Natural killer cell (primary cell): ENCODE results near the gene EEF1A2. TPM values are rescaled to one million over a fixed set of nuclear protein-coding genes. Genes with fewer than 3 reads are reported as not detected.

Source experiments
- ATAC-seq, 3 donors: fragments of 150-1000 bp in 2 of 3; fragments of 200-7000 bp in 1 of 3; cut with Tn5 transposase; 1 replicate in 1 of 3; 2 replicates in 2 of 3; pipeline ENCODE4 v1.10.0; 2021; ENCODE audit warnings: mild to moderate bottlenecking in 2 of 3, moderate library complexity in 2 of 3
- DNase-seq, 2 donors: peaks; one replicate each; pipeline versions ENCODE4 v3.0.0 to v3.0.0-alpha.2; 2013 to 2021; ENCODE audit warnings: mixed read lengths in 1 of 2
- H3K27ac ChIP-seq: one replicate; pipeline ENCODE4 v1.5.1; 2013; ENCODE audit warnings: mild to moderate bottlenecking, low read length
- H3K27me3 ChIP-seq: one replicate; pipeline ENCODE4 v1.6.1; 2013; ENCODE audit warnings: low read length; ENCODE audit not compliant: control insufficient read depth, insufficient read depth
- H3K36me3 ChIP-seq: one replicate; pipeline ENCODE4 v1.6.1; 2013; ENCODE audit warnings: low read length; ENCODE audit not compliant: control insufficient read depth, insufficient read depth
- H3K4me1 ChIP-seq: one replicate; pipeline ENCODE4 v1.6.1; 2013; ENCODE audit warnings: low read length; ENCODE audit not compliant: control insufficient read depth, insufficient read depth
- H3K4me3 ChIP-seq: one replicate; pipeline ENCODE4 v1.5.1; 2013; ENCODE audit warnings: low read length
- H3K9me3 ChIP-seq: one replicate; pipeline ENCODE4 v1.6.1; 2013; ENCODE audit warnings: low read length; ENCODE audit not compliant: control insufficient read depth, insufficient read depth
- H3K27ac Mint-ChIP-seq, 2 donors: one replicate each; pipeline ENCODE4 v1.8.0; 2022; ENCODE audit warnings: mild to moderate bottlenecking in 2 of 2, mixed read lengths in 2 of 2, moderate library complexity in 1 of 2
- H3K27me3 Mint-ChIP-seq, 2 donors: one replicate each; pipeline ENCODE4 v1.8.0; 2022; ENCODE audit warnings: low read depth in 2 of 2, mixed read lengths in 2 of 2
- H3K36me3 Mint-ChIP-seq: one replicate; pipeline ENCODE4 v1.8.0; 2022; ENCODE audit warnings: mixed read lengths
- H3K4me1 Mint-ChIP-seq, 2 donors: one replicate each; pipeline ENCODE4 v1.8.0; 2022; ENCODE audit warnings: mixed read lengths in 2 of 2
- H3K4me3 Mint-ChIP-seq: one replicate; pipeline ENCODE4 v1.8.0; 2022; ENCODE audit warnings: mild to moderate bottlenecking, moderate library complexity, mixed read lengths
- H3K9me3 Mint-ChIP-seq, 2 donors: one replicate each; pipeline ENCODE4 v1.8.0; 2022; ENCODE audit warnings: mixed read lengths in 2 of 2
- CTCF ChIP-seq: fragments of 200-600 bp; IDR thresholded peaks from one replicate; pipeline ENCODE4 v1.8.0; 2022; ENCODE audit warnings: antibody characterized with exemption
- WGBS: methylation state at CpG from one replicate; pipeline ENCODE4 v1.1.7; 2013; ENCODE audit warnings: missing lambda C conversion rate; ENCODE audit not compliant: insufficient coverage; 5-methylcytosine and 5-hydroxymethylcytosine counted together
- intact Hi-C: fragments of 100-400 bp; cut with micrococcal nuclease; formaldehyde crosslinking; loops from one replicate; pipeline ENCODE4 v1.14.2; 2022
- total RNA-seq, 4 donors: library from RNA; stranded (reverse); fragments of 120-200 nt in 1 of 4; gene quantifications; one replicate each; pipeline versions ENCODE4 v1.2.3 to v1.2.4, GENCODE V29; 2013 to 2022

The EEF1A2 gene
- total RNA-seq, 3 donors from 2014 or later (not counting 1 experiment from before 2014, with no cell fraction given), result 0.14 to 0.86 (median 0.35) TPM

- intact Hi-C loops, result no loop called here
- H3K9me3 Mint-ChIP-seq, result no peaks in the 10 kb centered on the region
These were observed 46.2 kb upstream of the EEF1A2 start for GRCh38 chr20:63544958-63545516.

DNA sequence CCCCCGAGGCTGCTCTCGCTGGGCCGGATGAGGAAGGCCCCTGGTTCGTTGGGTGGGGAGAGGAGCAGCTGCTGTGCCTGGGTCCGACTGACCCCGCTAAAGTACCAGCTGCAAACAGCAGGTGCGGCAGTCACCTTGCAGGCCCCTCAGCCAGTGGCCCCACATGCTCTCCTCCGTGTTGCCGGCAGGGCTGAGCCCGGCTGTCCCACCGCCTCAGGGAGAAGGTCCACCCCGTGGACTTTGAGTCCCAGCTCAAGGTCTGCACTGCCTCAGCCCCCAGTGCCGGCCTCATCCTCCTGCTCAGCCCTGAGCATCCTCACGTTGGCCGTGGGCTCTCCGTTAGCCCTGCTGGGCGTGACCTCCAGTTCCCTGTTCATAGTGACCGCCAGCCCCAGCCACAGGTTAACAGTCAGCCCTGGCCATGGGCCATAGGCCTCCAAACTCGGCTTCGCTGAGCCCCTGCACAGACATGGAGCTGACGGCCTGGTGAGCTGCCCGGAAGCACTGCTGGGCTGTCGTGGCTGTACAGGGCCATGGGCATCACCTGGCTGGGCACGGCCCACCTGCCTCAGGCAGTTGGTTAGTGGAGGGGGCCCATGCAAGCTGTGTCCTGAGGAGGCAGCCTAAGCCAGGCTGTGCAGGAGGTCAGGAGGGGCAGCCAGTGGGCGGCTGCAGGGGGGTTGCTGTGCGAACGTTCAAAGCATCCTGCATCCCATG, 45.5 kb upstream of the EEF1A2 start:
- no peak overlapping the region for H3K4me3 Mint-ChIP-seq
- H3K4me1 Mint-ChIP-seq, result peaks cover 0 to 2% of the 10 kb centered on the region in 2 donors
- H3K27ac ChIP-seq, result no peak overlapping the region
- no peaks in the 10 kb centered on the region for H3K36me3 Mint-ChIP-seq
- H3K4me3 ChIP-seq, result no peak overlapping the region
- H3K9me3 Mint-ChIP-seq, result no peaks in the 10 kb centered on the region
- H3K36me3 ChIP-seq, result no peaks in the 10 kb centered on the region
- H3K27me3 ChIP-seq, result no peaks in the 10 kb centered on the region
- H3K9me3 ChIP-seq, result no peaks in the 10 kb centered on the region
- DNase-seq, result no peak
- 86% methylated on average over 27 of the region's 27 CpGs for WGBS
- TF ChIP-seq CTCF, result no peak
- ATAC-seq, result no peak
- H3K27ac Mint-ChIP-seq, result no peak overlapping the region
- peaks cover 19% of the 10 kb centered on the region for H3K4me1 ChIP-seq
- intact Hi-C loops, result no loop called here
- peaks cover 0 to 3% of the 10 kb centered on the region in 2 donors for H3K27me3 Mint-ChIP-seq

More at GRCh38 chr20:63544958-63545516, 46.2 kb upstream of the EEF1A2 start:
- no peaks in the 10 kb centered on the region for H3K9me3 ChIP-seq
- Mint-ChIP-seq H3K4me3 (no peak overlapping the region), H3K27ac (no peak overlapping the region), H3K36me3 (no peaks in the 10 kb centered on the region), H3K4me1 (peaks cover 0 to 5% of the 10 kb centered on the region in 2 donors), H3K27me3 (peaks cover 0 to 6% of the 10 kb centered on the region in 2 donors)
- H3K4me3 ChIP-seq, result no peak overlapping the region
- H3K27ac ChIP-seq, result no peak overlapping the region
- TF ChIP-seq CTCF, result no peak
- WGBS, result 83% methylated on average over 19 of the region's 19 CpGs
- ATAC-seq (no peak), DNase-seq (no peak)
- H3K4me1 ChIP-seq, result peaks cover 19% of the 10 kb centered on the region
- H3K36me3 ChIP-seq, result no peaks in the 10 kb centered on the region
- no peaks in the 10 kb centered on the region for H3K27me3 ChIP-seq

- Histone ChIP-seq H3K9me3 (no peaks in the 10 kb centered on the region), H3K27me3 (no peaks in the 10 kb centered on the region), H3K4me3 (no peak overlapping the region), H3K27ac (no peak overlapping the region), H3K36me3 (no peaks in the 10 kb centered on the region), H3K4me1 (peaks cover 19% of the 10 kb centered on the region)
- no peak overlapping the region for H3K4me3 Mint-ChIP-seq
- WGBS, result 89% methylated on average over 6 of the region's 6 CpGs
- H3K27me3 Mint-ChIP-seq, result peaks cover 0 to 2% of the 10 kb centered on the region in 2 donors
- intact Hi-C loops, result no loop called here
- no peak for TF ChIP-seq CTCF
- H3K36me3 Mint-ChIP-seq, result no peaks in the 10 kb centered on the region
- no peak for DNase-seq
- H3K4me1 Mint-ChIP-seq, result no peaks in the 10 kb centered on the region
- H3K27ac Mint-ChIP-seq, result no peak overlapping the region
- no peak for ATAC-seq
- H3K9me3 Mint-ChIP-seq, result no peaks in the 10 kb centered on the region
These were observed 44.9 kb upstream of the EEF1A2 start for GRCh38 chr20:63543733-63544132.
